ENCODE results near the gene GBX2.

- no peak for TF ChIP-seq CTCF (IDR thresholded peaks at IDR 0.05)
- no peak for TF ChIP-seq POLR2A (IDR thresholded peaks at IDR 0.05)
These were observed 32.2 kb upstream of the GBX2 start for GRCh38 chr2:236200378-236200777.
